ENCODE data around the gene FLT3. TPM values are rescaled to one million over a fixed set of nuclear protein-coding genes. Genes with fewer than 3 reads are reported as not detected.

Gene FLT3
- polyA plus RNA-seq, 3 donors, result 2.1 to 5.3 (median 3.7) TPM

DNA sequence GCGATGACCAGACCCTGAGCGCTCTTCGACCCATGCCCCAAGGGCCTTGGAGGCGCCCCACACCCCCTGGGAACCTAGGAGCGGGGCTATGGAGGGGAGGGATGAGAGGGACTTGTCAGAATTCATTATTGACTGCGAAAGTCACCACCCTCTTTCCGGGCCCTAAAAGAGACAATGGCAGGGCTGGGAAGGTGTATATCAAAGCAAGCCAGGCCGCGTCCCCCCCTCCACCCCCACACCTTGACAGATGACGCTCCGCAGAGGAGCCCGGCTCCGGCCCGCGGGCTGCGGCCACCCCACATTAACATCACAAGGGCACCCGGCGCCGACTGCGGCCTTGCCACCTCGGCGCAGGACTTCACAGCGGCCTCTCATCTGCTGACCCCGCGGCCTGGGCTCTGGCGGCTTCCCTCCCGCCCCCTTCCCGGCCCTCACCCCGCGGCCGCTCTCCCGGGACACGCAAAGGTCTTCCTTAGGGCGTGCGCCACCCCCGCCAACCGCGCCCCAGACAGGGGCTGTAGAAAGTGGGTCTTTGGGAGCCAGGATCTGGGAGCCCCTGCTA is 133.7 kb downstream of the FLT3 start:
- H3K27ac Mint-ChIP-seq, result no peak overlapping the region

More for the DNA sequence above, 133.7 kb downstream of the FLT3 start:
- no peak for DNase-seq
- Histone ChIP-seq H3K9ac (ENCODE audit: insufficient read depth, low read length, poor library complexity, severe bottlenecking) (no peak overlapping the region), H3K4me2 (replicated peaks; ENCODE audit: extremely low read depth, low read length, poor library complexity, severe bottlenecking) (no peak overlapping the region), H3K27me3 (ENCODE audit: control insufficient read depth in 2 of 2, insufficient read depth in 2 of 2, low read length in 2 of 2) (peaks cover 83 to 98% of the 10 kb centered on the region in 2 donors), H3K27ac (ENCODE audit: low read depth in 1 of 2, low read length in 2 of 2) (no peak overlapping the region), H2AFZ (ENCODE audit: insufficient read depth, low read depth, low read length, poor library complexity, severe bottlenecking) (no peak overlapping the region), H3K9me3 (replicated peaks in 1 of 2; ENCODE audit: control insufficient read depth in 1 of 2, insufficient read depth in 1 of 2, low read length in 2 of 2) (peaks cover 0 to 44% of the 10 kb centered on the region in 2 donors), H3K36me3 (replicated peaks in 1 of 2; ENCODE audit: control insufficient read depth in 1 of 2, insufficient read depth in 2 of 2, low read length in 2 of 2) (no peaks in the 10 kb centered on the region), H3K4me1 (ENCODE audit: control insufficient read depth in 1 of 2, insufficient read depth in 2 of 2, low read length in 2 of 2) (peaks cover 3 to 12% of the 10 kb centered on the region in 2 donors), H3K79me2 (ENCODE audit: insufficient read depth, low read length) (no peaks in the 10 kb centered on the region), H3K4me3 (replicated peaks in 1 of 3; ENCODE audit: low read depth in 2 of 3, low read length in 3 of 3) (no peak overlapping the region), H4K20me1 (ENCODE audit: insufficient read depth, low read length) (no peaks in the 10 kb centered on the region)
- H3K36me3 Mint-ChIP-seq, result peaks cover 1 to 3% of the 10 kb centered on the region in 2 donors
- intact Hi-C loops (cut with micrococcal nuclease), result no loop called here
- H3K27me3 Mint-ChIP-seq (ENCODE audit: low read depth in 3 of 3), result peaks cover 98 to 100% (median 98%) of the 10 kb centered on the region in 3 donors
- 5% methylated on average over 27 of the region's 38 CpGs for WGBS (ENCODE audit: insufficient coverage)
- H3K4me3 Mint-ChIP-seq, result peak overlapping the region in 1 of 2 donors; percentile 83
- TF ChIP-seq CTCF (IDR thresholded peaks at IDR 0.05), result no peak
- H3K9me3 Mint-ChIP-seq, result peaks cover 0 to 25% (median 12%) of the 10 kb centered on the region in 7 donors
- peaks cover 26% of the 10 kb centered on the region for H3K4me1 Mint-ChIP-seq
